GM19238 (cell line): ENCODE results near the gene DLX1.
"Not testable (repeated sequence)": the region's sequence is repeated elsewhere in the genome, so short reads cannot be mapped to it uniquely, and the experiment has no call there.

Experiments
- DNase-seq: peaks from one replicate; pipeline ENCODE4 v3.0.0; 2011; ENCODE audit warnings: low spot score; ENCODE audit not compliant: insufficient read length

DLX1 gene

DNA sequence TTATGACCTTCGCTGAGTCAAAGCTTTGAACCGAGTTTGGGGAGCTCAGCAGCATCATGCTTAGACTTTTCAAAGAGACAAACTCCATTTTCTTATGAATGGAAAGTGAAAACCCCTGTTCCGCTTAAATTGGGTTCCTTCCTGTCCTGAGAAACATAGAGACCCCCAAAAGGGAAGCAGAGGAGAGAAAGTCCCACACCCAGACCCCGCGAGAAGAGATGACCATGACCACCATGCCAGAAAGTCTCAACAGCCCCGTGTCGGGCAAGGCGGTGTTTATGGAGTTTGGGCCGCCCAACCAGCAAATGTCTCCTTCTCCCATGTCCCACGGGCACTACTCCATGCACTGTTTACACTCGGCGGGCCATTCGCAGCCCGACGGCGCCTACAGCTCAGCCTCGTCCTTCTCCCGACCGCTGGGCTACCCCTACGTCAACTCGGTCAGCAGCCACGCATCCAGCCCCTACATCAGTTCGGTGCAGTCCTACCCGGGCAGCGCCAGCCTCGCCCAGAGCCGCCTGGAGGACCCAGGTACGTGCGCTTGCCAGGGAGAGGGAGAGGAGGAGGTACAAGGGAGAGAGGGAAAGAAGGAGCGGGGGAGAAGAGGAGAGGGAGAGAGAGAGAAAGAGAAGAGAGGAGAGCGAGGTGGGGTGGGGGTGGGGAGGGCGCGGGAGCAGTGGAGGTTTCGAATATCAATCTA is at the start of gene DLX1:
DLX1 (plus strand) TSS at position 48 of the 700 bp plus-strand sequence; CDS start at position 219, 171 bp downstream.
- DNase-seq, result no peak

DNA sequence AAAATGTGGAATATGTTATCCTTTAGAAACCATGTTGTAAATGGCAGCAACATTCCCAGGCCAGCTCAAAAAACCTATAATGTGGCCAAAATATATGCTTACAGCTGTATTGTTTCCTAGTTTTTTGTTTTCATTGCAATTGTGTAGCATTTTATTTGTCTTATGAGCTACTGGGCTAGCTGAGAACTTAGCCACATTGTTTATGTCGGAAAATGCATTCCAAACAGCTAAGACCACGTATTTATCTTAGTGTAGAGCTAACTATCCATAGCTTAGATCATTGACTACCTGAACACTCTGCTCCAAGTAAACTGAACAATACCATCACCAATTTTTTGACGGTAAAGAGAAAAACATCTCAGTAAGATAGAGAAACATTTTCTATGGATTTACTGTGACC is 47.2 kb upstream of the DLX1 start:
- DNase-seq, result no peak

DNA sequence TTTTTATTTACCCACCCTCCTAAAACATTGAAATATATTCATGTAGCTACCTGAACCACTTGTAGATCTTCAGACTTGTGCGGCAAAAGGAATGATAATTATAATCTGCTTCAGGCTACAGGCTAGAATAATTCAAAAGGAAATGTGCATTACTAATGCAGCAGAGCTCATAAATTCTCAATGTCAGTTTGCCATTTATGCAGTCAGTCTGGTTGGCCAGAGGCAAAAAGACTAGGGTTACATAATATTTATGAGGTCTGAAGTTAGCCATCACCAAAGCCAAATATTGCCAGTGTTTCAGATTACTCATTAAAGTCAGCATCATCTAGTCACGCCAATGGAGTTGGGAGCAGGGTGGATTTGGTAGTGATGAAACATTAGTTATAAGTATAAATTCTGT is 46.7 kb upstream of the DLX1 start:
- no peak for DNase-seq

DNA sequence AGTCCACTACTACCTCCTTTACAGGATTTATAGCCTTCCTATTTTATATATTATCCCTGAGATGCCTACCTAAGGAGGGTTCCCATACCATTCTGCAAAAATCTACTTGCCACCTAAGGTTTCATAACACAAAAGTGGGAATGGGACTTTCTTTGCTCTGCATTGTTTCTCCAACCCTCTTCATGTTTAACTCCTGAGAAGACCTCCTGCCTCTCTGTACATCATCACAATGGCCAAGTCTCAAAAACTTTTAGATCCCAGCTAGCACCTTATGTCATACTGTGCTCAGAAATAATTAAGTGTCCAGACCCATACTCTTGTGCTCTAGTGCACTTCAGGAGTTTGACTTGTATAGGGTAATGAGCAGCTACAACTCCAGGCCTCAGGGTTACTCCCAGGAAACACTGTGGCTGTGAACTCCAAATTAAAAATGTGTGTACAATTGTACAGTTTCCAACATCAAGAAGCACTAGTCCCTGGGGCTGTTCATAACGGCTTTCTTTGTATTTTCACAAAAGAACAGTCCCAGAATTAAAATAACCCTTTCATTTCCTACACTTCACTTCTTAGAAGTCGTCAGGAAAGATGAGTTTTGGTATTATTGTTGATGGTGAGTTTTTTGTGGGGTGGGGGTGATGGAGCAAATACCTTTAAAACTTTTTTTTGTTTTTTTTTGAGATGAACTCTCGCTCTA is 46.1 kb upstream of the DLX1 start:
- DNase-seq, result no peak

DNA sequence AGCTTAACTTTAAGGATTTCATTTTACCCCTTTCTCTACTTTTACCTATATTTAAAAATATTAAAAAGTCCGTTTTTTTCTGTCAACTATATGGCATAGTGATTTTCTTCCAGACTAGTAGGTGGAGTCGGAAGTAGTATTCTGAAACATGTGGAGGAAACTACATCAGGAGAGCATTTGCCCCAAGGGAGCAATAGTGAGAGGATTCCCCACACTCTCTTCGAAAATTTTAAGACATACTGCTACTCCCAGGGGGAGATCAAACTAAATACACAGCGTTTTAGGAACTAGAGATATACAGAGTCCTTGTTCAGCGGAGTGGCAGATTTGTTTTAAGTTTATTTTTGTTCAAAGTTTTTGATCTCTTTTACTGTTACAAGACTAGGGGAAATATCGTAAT is 45.0 kb upstream of the DLX1 start:
- DNase-seq, result no peak

DNA sequence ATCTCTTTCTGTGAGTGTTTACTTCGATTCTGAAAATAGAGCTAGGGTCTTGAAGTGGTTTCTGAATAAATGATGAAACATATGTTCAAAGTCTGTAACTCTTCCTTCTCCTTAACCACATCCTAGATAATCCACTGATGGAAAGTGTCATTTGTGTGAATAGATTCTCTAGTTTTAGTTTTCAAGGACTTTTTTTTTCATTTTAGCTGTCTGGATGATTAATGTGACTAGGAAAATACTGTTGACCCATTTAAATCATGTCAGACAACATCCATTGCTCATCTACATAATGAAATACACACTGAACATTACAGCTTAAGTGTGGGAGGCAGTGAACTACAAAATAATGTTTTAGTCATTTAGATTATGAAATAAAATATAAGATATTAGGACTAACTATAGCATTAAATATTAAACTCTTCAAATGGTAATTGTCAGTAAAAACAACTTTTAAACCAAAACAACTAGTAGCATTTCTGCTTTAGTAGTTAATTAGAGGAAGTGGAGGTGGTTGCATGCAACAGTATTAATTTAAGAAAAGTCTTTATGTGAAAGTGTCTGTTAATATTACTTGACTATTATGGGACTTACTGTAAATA is 39.1 kb upstream of the DLX1 start:
- DNase-seq, result no peak

DNA sequence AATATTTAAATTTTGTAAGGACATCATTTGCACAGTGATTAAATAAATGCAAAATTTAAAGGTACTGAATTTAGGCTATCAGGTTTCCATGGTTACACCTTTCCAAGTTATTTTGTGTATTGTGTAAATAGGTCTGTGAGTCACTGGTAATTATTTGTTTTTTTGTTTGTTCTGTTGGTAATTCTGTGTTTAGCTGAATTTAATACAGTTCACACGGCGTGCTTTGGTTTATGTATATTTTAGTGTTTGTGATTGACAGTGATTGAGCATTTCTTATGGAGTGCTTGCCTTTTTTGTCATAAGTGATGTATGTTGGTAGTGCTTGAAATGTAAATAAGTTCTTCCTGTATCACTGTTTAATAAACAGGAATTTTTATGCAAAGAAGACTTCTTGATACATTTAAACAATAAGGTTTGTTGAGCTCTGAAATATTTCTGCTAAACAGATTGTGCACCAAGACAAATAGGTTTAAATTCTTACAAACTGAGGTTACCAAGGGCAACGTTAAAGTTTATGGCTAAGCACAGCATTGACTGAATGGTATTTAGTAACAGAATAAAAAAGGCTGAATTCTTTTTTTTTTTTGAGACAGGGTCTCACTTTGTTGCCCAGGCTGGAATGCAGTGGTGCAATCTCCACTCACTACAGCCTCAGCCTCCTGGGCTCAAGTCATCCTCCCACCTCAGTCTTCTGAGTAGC is 38.3 kb upstream of the DLX1 start:
- no peak for DNase-seq

DNA sequence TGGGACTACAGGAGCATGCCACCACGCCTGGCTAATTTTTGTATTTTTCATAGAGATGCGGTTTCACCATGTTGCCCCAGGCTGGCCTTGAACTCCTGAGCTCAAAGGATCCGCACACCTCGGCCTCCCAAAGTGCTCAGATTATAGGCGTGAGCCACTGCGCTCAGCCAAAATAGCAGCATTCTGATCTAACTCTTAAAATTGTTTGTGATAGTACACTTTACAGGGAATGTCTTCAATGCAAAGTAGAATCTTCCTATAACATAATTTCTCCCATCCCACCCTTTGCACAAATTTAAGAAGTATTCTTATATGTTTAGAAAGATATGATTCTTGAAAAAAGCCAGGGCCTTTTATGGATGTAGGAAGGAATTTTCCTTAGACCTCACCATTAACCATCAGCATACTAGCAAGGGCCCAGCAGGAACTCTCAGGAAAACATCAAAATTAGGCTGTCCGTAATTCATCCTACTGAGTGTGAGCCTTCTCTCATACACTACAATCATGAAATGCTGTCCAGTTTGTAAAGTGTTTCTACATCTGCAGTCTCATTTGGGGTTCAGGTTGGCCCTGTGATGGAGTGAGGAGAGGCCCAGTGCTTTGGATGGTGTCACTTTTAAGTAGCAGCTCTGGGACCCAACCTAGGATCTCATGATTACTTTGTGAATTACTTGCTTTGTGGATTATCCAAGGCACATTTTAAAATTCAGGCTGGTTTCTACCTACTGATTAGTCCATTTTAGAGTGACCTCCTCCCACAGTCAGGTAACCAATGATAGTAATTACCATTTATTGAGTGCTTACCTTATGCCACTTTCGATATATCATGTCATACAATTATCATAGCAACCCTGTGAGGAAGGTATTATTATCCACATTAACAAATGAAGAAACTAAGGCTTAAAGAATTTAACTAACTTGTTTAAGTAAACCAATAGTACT is 37.5 kb upstream of the DLX1 start:
- DNase-seq, result no peak

DNA sequence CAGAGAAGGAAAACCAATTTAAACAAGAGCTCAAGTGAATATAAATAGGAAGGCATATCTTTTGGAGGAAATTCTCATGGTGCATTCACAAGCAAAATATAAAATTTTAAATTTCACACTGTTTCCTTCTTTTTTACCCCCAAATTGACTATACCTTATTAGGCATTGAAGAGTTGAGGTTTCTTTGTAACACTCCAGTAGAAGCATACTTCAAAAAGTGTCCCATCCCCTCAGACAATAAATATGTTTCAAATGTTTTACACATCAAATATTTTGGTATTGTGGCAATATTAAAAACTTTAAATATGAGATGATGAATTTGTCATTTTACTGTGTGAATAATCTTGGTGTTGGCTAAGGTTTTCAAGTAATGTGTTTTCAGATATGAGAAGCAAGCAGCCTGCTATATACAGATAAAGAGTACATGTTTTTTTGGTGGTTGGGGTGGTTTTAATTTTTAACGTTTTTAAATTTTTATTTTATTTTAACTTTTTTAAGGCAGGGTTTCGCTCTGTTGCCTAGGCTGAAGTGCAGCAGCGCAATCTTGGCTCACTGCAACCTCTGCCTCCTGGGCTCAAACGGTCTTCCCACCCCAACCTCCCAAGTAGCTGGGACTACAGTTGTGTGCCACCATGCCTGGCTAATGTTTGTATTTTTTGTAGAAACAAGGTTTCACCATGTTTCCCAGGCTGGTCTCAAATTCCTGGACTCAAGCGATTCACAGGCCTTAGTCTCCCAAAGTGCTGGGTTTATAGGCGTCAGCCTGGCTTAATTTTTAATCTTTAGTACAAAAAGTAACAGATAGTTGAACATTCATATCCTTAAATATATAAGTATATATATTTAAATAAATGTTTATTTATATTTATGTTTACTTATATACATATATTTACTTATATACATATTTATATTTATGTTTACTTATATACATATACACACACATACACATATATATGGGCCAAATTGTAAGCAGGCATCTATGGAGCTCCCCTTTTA is 36.5 kb upstream of the DLX1 start:
- DNase-seq, result no peak

DNA sequence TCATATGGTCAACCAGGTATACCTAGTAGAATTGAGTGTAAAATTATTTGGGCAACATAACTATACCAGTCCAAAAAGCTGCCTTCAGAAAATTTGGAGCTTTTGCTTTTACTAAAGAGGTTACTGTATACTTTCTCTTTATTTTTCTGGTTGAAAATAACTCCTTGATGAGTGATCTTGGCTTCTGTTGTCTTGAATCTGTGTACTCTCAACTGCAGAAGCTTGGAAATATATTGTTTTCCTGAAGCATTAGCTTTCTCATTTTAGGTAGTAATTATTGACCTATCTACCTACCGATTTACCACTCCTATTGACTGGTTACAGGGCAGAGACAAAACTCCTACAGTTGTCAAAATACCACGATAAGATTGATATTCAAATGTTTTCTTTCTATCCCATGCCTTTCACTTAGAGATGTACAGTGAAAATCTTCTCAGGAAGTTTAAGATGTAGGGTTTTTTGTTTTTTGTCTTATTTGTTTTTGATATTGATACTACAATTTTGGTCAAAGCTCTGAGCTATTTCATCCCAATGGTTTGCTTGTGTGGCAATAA is 35.7 kb upstream of the DLX1 start:
- DNase-seq, result no peak

DNA sequence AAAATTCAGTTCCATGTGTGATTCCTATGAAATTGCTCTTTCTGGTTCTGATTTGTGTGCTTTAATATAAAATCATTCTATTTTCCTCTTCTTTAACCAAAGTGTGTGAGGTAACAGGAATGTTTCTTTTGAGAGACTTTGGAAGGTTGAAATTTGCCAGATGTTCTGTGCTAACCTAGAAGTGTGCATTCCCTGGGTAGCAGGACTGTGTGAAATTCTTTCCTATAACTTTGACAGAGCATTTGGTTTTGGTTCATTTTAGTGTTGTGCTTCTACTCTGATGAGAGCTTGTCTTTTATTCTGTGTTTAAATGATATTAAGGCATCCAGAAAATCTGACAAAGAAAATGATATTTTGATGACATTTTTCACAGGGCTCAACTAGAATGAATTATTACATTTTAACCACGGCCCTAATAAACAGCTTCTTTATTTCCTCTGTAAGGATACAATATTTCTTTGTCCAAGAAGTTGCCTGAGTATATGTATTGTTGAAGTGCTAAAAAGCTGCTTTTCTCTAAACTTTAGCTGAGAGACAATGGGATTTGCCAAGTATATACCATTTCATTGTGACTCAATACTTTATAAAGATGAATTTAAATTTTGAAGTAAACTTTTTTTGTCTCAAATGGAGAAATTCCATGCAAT is 34.7 kb upstream of the DLX1 start:
- no peak for DNase-seq

DNA sequence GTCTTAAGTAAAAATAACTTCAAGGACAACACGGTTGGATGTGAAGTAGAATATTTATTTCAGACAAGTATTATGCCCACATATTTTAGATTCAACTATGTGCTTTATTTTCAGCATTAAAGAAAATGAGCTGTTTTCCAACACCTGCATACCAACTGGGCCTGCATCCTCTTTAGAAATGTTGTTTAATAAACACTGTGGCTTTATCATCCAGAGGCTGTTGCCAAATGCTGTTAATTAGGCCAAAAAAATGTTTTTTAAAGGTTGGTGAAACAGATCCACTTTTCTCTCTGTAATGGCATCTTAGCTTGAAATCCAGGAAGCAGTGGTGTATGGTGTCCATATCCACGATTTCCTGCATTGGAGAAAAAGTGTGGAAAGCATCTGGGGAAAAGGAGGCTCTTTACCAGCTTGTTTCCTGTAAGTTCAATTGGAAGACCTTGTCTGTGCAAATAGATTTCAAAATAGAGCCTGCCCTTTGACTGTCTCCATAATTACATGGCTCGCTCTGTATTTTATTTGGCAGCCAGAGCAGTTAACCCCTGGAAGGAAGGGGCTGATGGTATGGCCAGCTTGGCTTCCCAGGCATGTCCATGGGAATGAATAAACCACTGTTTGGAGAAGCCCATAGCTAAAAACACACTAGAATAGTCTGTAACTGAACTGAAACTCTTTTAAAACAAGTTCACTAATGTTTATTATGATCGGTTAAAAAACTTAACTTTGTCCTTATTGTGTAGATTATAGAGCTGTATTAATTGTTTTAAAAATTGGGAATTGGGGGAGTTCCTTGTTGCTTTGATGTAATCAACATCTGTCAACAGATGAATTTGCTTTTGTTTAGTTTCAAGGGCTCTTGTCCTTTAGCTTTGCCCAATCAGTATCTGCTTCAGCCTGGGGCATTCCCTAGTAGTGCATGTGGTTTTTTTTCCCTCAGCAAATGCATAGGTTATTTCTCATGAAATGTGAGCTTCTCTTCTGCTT is 33.0 kb upstream of the DLX1 start:
- no peak for DNase-seq

DNA sequence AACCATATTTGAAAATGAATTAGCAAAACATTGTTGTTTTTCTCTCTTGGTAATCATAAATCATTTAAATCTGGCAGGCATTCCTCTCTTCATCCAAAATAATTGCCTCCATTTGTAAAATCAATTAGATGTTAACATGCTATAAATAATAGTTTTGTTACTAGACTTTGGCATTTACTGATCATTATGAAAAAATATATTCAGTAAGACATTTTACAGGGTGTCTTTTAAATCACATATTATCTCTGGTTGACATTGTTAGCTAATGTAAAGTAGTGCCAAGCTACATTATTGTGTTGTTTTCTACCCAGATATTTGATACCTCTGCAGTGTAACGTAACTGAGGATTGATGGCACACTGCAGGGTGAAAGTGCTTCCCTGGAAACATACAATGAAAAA is 31.8 kb upstream of the DLX1 start:
- no peak for DNase-seq

DNA sequence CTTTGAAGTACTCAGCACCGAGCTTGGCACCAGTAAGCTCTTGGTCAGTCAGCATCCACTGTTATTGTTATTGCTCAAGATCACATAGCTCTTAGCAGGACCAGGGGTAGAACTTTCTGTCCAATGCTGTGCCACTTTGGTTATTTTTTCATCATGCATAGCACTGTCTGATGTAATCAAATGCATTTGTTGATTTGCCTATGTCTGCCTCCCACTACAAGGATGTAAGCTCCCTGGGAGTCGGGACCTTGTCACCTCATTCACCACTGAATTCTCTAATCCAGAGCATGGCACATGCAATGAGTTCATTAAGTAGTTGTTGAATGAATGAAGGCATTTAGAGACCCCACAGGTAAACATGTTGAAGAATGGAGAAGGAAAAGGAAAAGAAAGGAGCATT is 29.0 kb upstream of the DLX1 start:
- DNase-seq, result no peak

DNA sequence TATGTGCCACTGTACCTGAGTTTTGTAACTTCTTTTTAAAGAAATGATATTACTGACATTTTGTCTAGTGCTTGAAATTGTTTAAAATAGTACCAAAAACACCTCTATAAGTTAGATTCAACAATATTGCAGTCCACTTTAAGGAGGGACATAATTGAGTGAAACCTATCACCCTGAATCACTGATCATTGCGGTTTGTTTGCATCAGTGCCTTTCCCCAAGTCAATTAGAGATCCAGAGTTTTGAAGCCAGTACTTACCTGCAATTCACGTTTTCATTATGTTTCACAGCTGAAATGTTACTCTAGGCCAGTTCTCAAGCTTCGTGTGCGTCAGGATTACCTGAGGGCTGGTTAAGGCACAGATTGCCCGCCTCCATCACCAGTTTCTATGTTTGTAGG is 26.6 kb upstream of the DLX1 start:
- no peak for DNase-seq

DNA sequence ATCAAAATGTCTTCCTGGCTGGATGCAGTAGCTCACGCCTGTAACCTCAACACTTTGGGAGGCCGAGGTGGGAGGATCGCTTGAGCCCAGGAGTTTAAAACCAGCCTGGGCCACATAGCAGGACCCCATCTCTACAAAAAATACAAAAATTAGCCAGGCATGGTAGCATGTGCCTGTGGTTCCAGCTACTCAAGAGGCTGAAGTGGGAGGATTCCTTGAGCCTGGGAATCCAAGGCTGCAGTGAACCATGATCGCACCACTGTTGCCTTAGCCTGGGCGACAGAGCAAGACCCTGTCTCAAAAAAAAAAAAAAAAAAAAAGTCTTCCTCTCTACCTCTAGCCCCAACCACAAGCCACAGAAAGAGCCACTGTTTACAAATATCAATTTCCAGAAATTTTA is 25.2 kb upstream of the DLX1 start:
- DNase-seq, result not testable (repeated sequence)

DNA sequence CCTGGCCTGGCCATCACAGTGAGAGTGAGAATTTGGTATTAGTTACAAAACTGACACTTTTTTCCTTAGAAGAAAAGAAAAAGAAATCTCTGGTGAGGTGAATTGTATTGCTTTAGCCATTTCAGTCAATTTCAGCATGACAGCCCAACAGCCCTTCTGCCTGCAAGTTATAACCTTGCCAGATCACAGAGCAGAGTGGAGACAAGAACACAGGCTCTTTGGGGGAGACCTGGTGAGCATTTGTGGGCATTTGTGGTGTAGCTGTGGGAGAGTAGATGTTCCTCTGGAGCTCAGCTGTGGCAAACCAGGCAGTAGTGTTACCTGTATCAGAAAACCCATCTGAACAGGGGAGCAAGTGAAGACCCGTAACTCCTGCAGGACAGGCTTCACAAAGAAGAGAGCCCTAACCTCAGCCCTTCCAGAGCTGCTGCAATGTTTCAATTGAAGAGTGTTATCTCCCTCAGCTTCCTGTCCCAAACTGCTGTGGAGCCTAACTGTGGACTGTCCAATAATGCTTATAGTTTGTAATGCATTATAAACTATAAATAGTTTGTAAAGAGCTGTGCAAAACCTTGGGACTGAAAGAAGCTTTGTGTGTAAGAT is 22.8 kb upstream of the DLX1 start:
- no peak for DNase-seq
